HepG2 (cell line): ENCODE measurements around the gene ZNF3. TPM values are rescaled to one million over a fixed set of nuclear protein-coding genes. Genes with fewer than 3 reads are reported as not detected.
A peak's percentile ranks its signal among the peaks of the same experiment; 100 is the strongest.

Experiments used
- CHD2 ChIP-seq: IDR thresholded peaks from 2 replicates; pipeline ENCODE4 v1.6.1; 2011; ENCODE audit warnings: low read depth, low read length, improper control_type of control experiment
- ELF4 ChIP-seq: sonication (generic); formaldehyde crosslinking; IDR thresholded peaks from 2 replicates; pipeline ENCODE4 v1.5.0; 2020; ENCODE audit warnings: missing genetic modification reagents, mild to moderate bottlenecking, moderate library complexity, borderline replicate concordance
- HDAC1 ChIP-seq: sonication (generic); formaldehyde crosslinking; IDR thresholded peaks from 2 replicates; pipeline ENCODE4 v1.5.1; 2020; ENCODE audit warnings: mild to moderate bottlenecking, missing genetic modification reagents
- HNRNPL ChIP-seq: fragments of 200-400 bp; formaldehyde crosslinking; IDR thresholded peaks from 2 replicates; pipeline ENCODE4 v1.6.1; 2017; ENCODE audit warnings: mild to moderate bottlenecking, low read depth, low read length
- JDP2 ChIP-seq: sonication (generic); formaldehyde crosslinking; IDR thresholded peaks from 2 replicates; pipeline ENCODE4 v1.8.1; 2022; ENCODE audit warnings: missing genetic modification reagents, borderline replicate concordance
- MEF2D ChIP-seq: sonication (generic); formaldehyde crosslinking; IDR thresholded peaks from 2 replicates; pipeline ENCODE4 v1.5.1; 2020; ENCODE audit warnings: mild to moderate bottlenecking, missing genetic modification reagents
- NFKB2 ChIP-seq: sonication (generic); formaldehyde crosslinking; IDR thresholded peaks from 2 replicates; pipeline ENCODE4 v1.4.0; 2020; ENCODE audit warnings: missing genetic modification reagents, borderline replicate concordance
- RBAK ChIP-seq: sonication (generic); formaldehyde crosslinking; IDR thresholded peaks from 2 replicates; pipeline ENCODE4 v1.5.1; 2020; ENCODE audit warnings: mild to moderate bottlenecking, missing genetic modification reagents
- RFX5 ChIP-seq: IDR thresholded peaks from 2 replicates; pipeline ENCODE4 v1.6.1; 2011; ENCODE audit warnings: low read depth, low read length, improper control_type of control experiment
- TAF1 ChIP-seq: sonication (generic); formaldehyde crosslinking; IDR thresholded peaks from 2 replicates; pipeline ENCODE4 v1.4.0; 2020; ENCODE audit warnings: missing genetic modification reagents
- THAP11 ChIP-seq: IDR thresholded peaks from 2 replicates; pipeline ENCODE4 v1.6.1; 2016; ENCODE audit warnings: missing biosample characterization, missing genetic modification reagents
- ZFP82 ChIP-seq: sonication (generic); formaldehyde crosslinking; IDR thresholded peaks from 2 replicates; pipeline ENCODE4 v1.5.1; 2020; ENCODE audit warnings: mild to moderate bottlenecking, missing genetic modification reagents, borderline replicate concordance
- ZNF142 ChIP-seq: sonication (generic); formaldehyde crosslinking; IDR thresholded peaks from 2 replicates; pipeline ENCODE4 v1.4.0; 2020; ENCODE audit warnings: missing genetic modification reagents
- ZNF460 ChIP-seq: sonication (generic); formaldehyde crosslinking; IDR thresholded peaks from 2 replicates; pipeline ENCODE4 v1.5.1; 2020; ENCODE audit warnings: missing genetic modification reagents, mild to moderate bottlenecking, borderline replicate concordance
- ZNF598 ChIP-seq: sonication (generic); formaldehyde crosslinking; IDR thresholded peaks from 2 replicates; pipeline ENCODE4 v1.5.1; 2020; ENCODE audit warnings: mild to moderate bottlenecking, missing genetic modification reagents, borderline replicate concordance
- ZNF660 ChIP-seq: sonication (generic); formaldehyde crosslinking; IDR thresholded peaks from 2 replicates; pipeline ENCODE4 v1.5.1; 2020; ENCODE audit warnings: mild to moderate bottlenecking, low read depth, missing genetic modification reagents, borderline replicate concordance
- ZNF878 ChIP-seq: sonication (generic); formaldehyde crosslinking; IDR thresholded peaks from 2 replicates; pipeline ENCODE4 v1.8.1; 2023; ENCODE audit warnings: mild to moderate bottlenecking, missing genetic modification reagents, moderate library complexity
- polyA plus RNA-seq, 8 experiments: library from polyadenylated mRNA; depleted of rRNA in 3 of 8; stranded (reverse) in 7 of 8; unstranded in 1 of 8; fragments of >200 nt; fragmentation: Illumina TruSeq in 4 of 8; extraction: Trizol in 4 of 8; gene quantifications; 2 replicates each; pipeline versions ENCODE4 v1.2.1 to v1.2.3, GENCODE V29; 2011 to 2016; ENCODE audit warnings: low read depth in 4 of 8, missing spikeins in 1 of 8, mixed read lengths in 1 of 8; ENCODE audit not compliant: insufficient read depth in 1 of 8
- total RNA-seq, 5 experiments: library from RNA; depleted of rRNA; stranded (reverse); fragments of >200 nt; fragmentation: Illumina TruSeq; extraction: Trizol; gene quantifications; 2 replicates each; pipeline ENCODE4 v1.2.3, GENCODE V29; 2016; ENCODE audit warnings: low read depth in 1 of 5
- TF ChIP-seq, protein P1 (sequence below): sonication (generic); formaldehyde crosslinking; IDR thresholded peaks from 2 replicates; pipeline ENCODE4 v1.5.0; 2020; ENCODE audit warnings: missing genetic modification reagents, mild to moderate bottlenecking, borderline replicate concordance
- TF ChIP-seq, protein P2 (sequence below): sonication (generic); formaldehyde crosslinking; IDR thresholded peaks from 2 replicates; pipeline ENCODE4 v1.5.1; 2020; ENCODE audit warnings: mild to moderate bottlenecking, missing genetic modification reagents, moderate library complexity

The ZNF3 gene
- total and polyA plus RNA-seq, 2 of the 13 experiments (the other 11 are each of a cell fraction or from before 2014, with no cell fraction given) = 33.7 to 56.9 TPM

- peak; percentile 37 for TF ChIP-seq ZNF142 (CRISPR knock-in tag)
- peak; percentile 83 for TF ChIP-seq THAP11
- peak; percentile 85 for TF ChIP-seq HDAC1
- peak; percentile 70; the same call in 1 of the 2 replicates for TF ChIP-seq MEF2D (CRISPR knock-in tag)
- TF ChIP-seq RFX5 = 0 out of 2 replicates have a peak, but pooled peaks have one; percentile 28
- no peak for TF ChIP-seq ELF4
- TF ChIP-seq ZNF460 (CRISPR knock-in tag) = no peak
- peak; percentile 66; the same call in 1 of the 2 replicates for TF ChIP-seq HNRNPL
- TF ChIP-seq NFKB2 (CRISPR knock-in tag) = peak; percentile 75; the same call in 1 of the 2 replicates
- no peak for TF ChIP-seq ZNF878
- TF ChIP-seq CHD2 = no peak
- peak; percentile 79 for TF ChIP-seq TAF1 (CRISPR knock-in tag)
- no peak for TF ChIP-seq ZNF660 (CRISPR knock-in tag)
- TF ChIP-seq ZNF598 (CRISPR knock-in tag) = 0 out of 2 replicates have a peak, but pooled peaks have one; percentile 34
- TF ChIP-seq, protein P1, sequence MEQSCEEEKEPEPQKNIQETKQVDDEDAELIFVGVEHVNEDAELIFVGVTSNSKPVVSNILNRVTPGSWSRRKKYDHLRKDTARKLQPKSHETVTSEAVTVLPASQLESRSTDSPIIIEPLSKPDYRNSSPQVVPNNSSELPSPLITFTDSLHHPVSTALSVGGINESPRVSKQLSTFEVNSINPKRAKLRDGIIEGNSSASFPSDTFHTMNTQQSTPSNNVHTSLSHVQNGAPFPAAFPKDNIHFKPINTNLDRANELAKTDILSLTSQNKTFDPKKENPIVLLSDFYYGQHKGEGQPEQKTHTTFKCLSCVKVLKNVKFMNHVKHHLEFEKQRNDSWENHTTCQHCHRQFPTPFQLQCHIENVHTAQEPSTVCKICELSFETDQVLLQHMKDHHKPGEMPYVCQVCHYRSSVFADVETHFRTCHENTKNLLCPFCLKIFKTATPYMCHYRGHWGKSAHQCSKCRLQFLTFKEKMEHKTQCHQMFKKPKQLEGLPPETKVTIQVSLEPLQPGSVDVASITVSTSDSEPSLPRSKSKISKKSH (CRISPR knock-in tag) = 0 out of 2 replicates have a peak, but pooled peaks have one; percentile 38
- TF ChIP-seq, protein P2, sequence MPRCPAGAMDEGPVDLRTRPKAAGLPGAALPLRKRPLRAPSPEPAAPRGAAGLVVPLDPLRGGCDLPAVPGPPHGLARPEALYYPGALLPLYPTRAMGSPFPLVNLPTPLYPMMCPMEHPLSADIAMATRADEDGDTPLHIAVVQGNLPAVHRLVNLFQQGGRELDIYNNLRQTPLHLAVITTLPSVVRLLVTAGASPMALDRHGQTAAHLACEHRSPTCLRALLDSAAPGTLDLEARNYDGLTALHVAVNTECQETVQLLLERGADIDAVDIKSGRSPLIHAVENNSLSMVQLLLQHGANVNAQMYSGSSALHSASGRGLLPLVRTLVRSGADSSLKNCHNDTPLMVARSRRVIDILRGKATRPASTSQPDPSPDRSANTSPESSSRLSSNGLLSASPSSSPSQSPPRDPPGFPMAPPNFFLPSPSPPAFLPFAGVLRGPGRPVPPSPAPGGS = no peak
- TF ChIP-seq RBAK (CRISPR knock-in tag) = no peak
- no peak for TF ChIP-seq JDP2 (CRISPR knock-in tag)
- TF ChIP-seq ZFP82 (CRISPR knock-in tag) = peak; percentile 72; the same call in 1 of the 2 replicates
Observed at GRCh38 chr7:100049441-100050291, 31.9 kb downstream of the ZNF3 start, which contains the start of gene ZSCAN21 (continued).
